Naive thymus-derived CD8-positive, alpha-beta T cell (primary cell): Measurements from ENCODE around the gene NEB. TPM values are rescaled to one million over a fixed set of nuclear protein-coding genes. Genes with fewer than 3 reads are reported as not detected.
A peak's percentile ranks its signal among the peaks of the same experiment; 100 is the strongest.

ENCODE experiments used
- ATAC-seq, 2 donors: fragments of 150-1000 bp; cut with Tn5 transposase in 1 of 2; sonication (Bioruptor Pico), chemical (Tn5 transposase) in 1 of 2; 1 replicate in 1 of 2; 2 replicates in 1 of 2; pipeline ENCODE4 v1.10.0; 2021; ENCODE audit warnings: mild to moderate bottlenecking in 2 of 2, moderate library complexity in 2 of 2
- POLR2A ChIA-PET: fragments of 350-600 bp; sonication (Branson Sonifier 250); formaldehyde crosslinking; loops from one replicate; lab custom pipeline; 2021; ENCODE audit warnings: antibody characterized with exemption; lab: Charles Lee
- DNase-seq, 10 donors: peaks; one replicate each; pipeline versions ENCODE4 v3.0.0 to v3.0.0-alpha.2; 2020 to 2022
- H3K27ac Mint-ChIP-seq, 10 donors: one replicate each; pipeline ENCODE4 v1.8.0; 2020 to 2022; ENCODE audit warnings: mild to moderate bottlenecking in 10 of 10, mixed read lengths in 10 of 10, moderate library complexity in 4 of 10, inconsistent platforms in 1 of 10
- H3K27me3 Mint-ChIP-seq, 5 donors: one replicate each; pipeline ENCODE4 v1.8.0; 2021 to 2022; ENCODE audit warnings: mixed read lengths in 5 of 5
- H3K36me3 Mint-ChIP-seq, 3 donors: one replicate each; pipeline ENCODE4 v1.8.0; 2020 to 2022; ENCODE audit warnings: mixed read lengths in 3 of 3, mild to moderate bottlenecking in 2 of 3, inconsistent platforms in 1 of 3
- H3K4me1 Mint-ChIP-seq, 4 donors: one replicate each; pipeline ENCODE4 v1.8.0; 2021 to 2022; ENCODE audit warnings: mixed read lengths in 4 of 4
- H3K4me3 Mint-ChIP-seq, 10 donors: one replicate each; pipeline ENCODE4 v1.8.0; 2020 to 2022; ENCODE audit warnings: mild to moderate bottlenecking in 10 of 10, mixed read lengths in 10 of 10, moderate library complexity in 6 of 10, inconsistent platforms in 1 of 10
- H3K9me3 Mint-ChIP-seq, 9 donors: one replicate each; pipeline ENCODE4 v1.8.0; 2020 to 2022; ENCODE audit warnings: mixed read lengths in 9 of 9, mild to moderate bottlenecking in 3 of 9, inconsistent platforms in 1 of 9, moderate library complexity in 1 of 9
- polyA plus RNA-seq, 3 donors: library from polyadenylated mRNA; unstranded; fragments of 300-500 nt; fragmentation: Illumina TruSeq; gene quantifications; one replicate each; pipeline ENCODE4 v1.2.3, GENCODE V29; 2021
- total RNA-seq, 8 experiments: library from RNA in 2 of 8; stranded (reverse) in 2 of 8; gene quantifications; one replicate each; pipeline ENCODE4 v1.2.3 and lab custom pipeline; 2021 to 2026

Gene NEB
- total and polyA plus RNA-seq, 5 experiments from 2014 or later = 0.48 to 1.7 (median 1.1) TPM; not detected in 2

GRCh38 chr2:151470556-151470955, 263.7 kb downstream of the NEB start:
- H3K4me3 Mint-ChIP-seq = no peak overlapping the region
- H3K36me3 Mint-ChIP-seq = peaks cover 24 to 97% (median 78%) of the 10 kb centered on the region in 3 donors
- peaks cover under 1 to 12% (median 3%) of the 10 kb centered on the region in 4 donors for H3K4me1 Mint-ChIP-seq
- ATAC-seq (no peak), DNase-seq (no peak)
- H3K9me3 Mint-ChIP-seq = peaks cover 0 to 2% (median 0%) of the 10 kb centered on the region in 9 donors
- H3K27ac Mint-ChIP-seq = no peak overlapping the region
- POLR2A ChIA-PET = no interaction called here
- H3K27me3 Mint-ChIP-seq = no peaks in the 10 kb centered on the region

GRCh38 chr2:151465771-151466170, 268.5 kb downstream of the NEB start:
- peak overlapping the region in 3 of 10 donors; percentile 5 to 54 (median 14) for H3K27ac Mint-ChIP-seq
- POLR2A ChIA-PET = no interaction called here
- no peaks in the 10 kb centered on the region for H3K9me3 Mint-ChIP-seq
- DNase-seq (no peak), ATAC-seq (no peak)
- H3K4me3 Mint-ChIP-seq = no peak overlapping the region
- H3K36me3 Mint-ChIP-seq = peaks cover 48 to 97% (median 83%) of the 10 kb centered on the region in 3 donors
- H3K27me3 Mint-ChIP-seq = no peaks in the 10 kb centered on the region
- H3K4me1 Mint-ChIP-seq = peaks cover 0 to 9% (median 7%) of the 10 kb centered on the region in 4 donors

GRCh38 chr2:151459358-151459757, 274.9 kb downstream of the NEB start:
- Mint-ChIP-seq H3K27ac (no peak overlapping the region), H3K4me1 (peaks cover 0 to 4% (median 0%) of the 10 kb centered on the region in 4 donors), H3K9me3 (no peaks in the 10 kb centered on the region), H3K4me3 (no peak overlapping the region), H3K36me3 (peaks cover 29 to 90% (median 49%) of the 10 kb centered on the region in 3 donors), H3K27me3 (no peaks in the 10 kb centered on the region)
- no peak for DNase-seq
- no peak for ATAC-seq
- POLR2A ChIA-PET = no interaction called here

GRCh38 chr2:151439127-151439526, 295.1 kb downstream of the NEB start:
- Mint-ChIP-seq H3K27ac (peak overlapping the region in 1 of 10 donors; percentile 43), H3K27me3 (no peaks in the 10 kb centered on the region), H3K4me3 (no peak overlapping the region), H3K36me3 (peaks cover 3 to 86% (median 13%) of the 10 kb centered on the region in 3 donors), H3K4me1 (peaks cover 6 to 13% (median 9%) of the 10 kb centered on the region in 4 donors), H3K9me3 (no peaks in the 10 kb centered on the region)
- DNase-seq (no peak), ATAC-seq (no peak)
- POLR2A ChIA-PET = no interaction called here

GRCh38 chr2:151438506-151438905, 295.8 kb downstream of the NEB start:
- POLR2A ChIA-PET = no interaction called here
- Mint-ChIP-seq H3K9me3 (no peaks in the 10 kb centered on the region), H3K36me3 (peaks cover 3 to 86% (median 13%) of the 10 kb centered on the region in 3 donors), H3K4me1 (peaks cover 6 to 13% (median 9%) of the 10 kb centered on the region in 4 donors), H3K27ac (no peak overlapping the region), H3K27me3 (no peaks in the 10 kb centered on the region), H3K4me3 (no peak overlapping the region)
- no peak for DNase-seq
- no peak for ATAC-seq

- Mint-ChIP-seq H3K27me3 (no peaks in the 10 kb centered on the region), H3K4me3 (no peak overlapping the region), H3K9me3 (no peaks in the 10 kb centered on the region), H3K27ac (peak overlapping the region in 5 of 10 donors; percentile 43 to 89 (median 66)), H3K4me1 (peaks cover 6 to 13% (median 9%) of the 10 kb centered on the region in 4 donors), H3K36me3 (peaks cover 3 to 85% (median 16%) of the 10 kb centered on the region in 3 donors)
- ATAC-seq = peak; percentile 33 to 64
- POLR2A ChIA-PET = no interaction called here
- DNase-seq = peak in 4 of 10 donors; percentile 4 to 37 (median 30)
These were observed 296.6 kb downstream of the NEB start for GRCh38 chr2:151437630-151438029.

Other genes with a start within 250 kb of the NEB start
- 10 to 100 TPM; 40.0 to 42.3 TPM for gene ARL5A, start 93.9 kb upstream of the NEB start, total RNA-seq
- 10 to 100 TPM; 43.2 to 64.0 (median 50.5) TPM for gene ARL5A, start 93.9 kb upstream of the NEB start, polyA plus RNA-seq